Stimulated activated CD8-positive, alpha-beta memory T cell treated with anti-CD3 and anti-CD28 coated beads, Interleukin-7, amount 100 ng/mL, for 4 hours (primary cell): Measurements from ENCODE around the gene LRRC3B.
"Not testable (repeated sequence)": the region's sequence is repeated elsewhere in the genome, so short reads cannot be mapped to it uniquely, and the experiment has no call there.

Source experiments
- DNase-seq, 2 donors: peaks; one replicate each; pipeline ENCODE4 v3.0.0-alpha.2; 2020; ENCODE audit warnings: low read depth in 2 of 2

The LRRC3B gene

GRCh38 chr3:26622621-26623418 lies at the start of gene LRRC3B:
Gene LRRC3B, plus strand, starts transcription at chr3:26622772. Its CDS starts 86,901 bp downstream, at chr3:26709673.
- DNase-seq = no peak

GRCh38 chr3:26574766-26575165 lies 47.8 kb upstream of the LRRC3B start:
- no peak for DNase-seq

- DNase-seq = no peak
Measured at GRCh38 chr3:26579116-26579515, 43.5 kb upstream of the LRRC3B start.

GRCh38 chr3:26587571-26587970 lies 35.0 kb upstream of the LRRC3B start:
- DNase-seq = no peak

GRCh38 chr3:26588931-26589330 lies 33.6 kb upstream of the LRRC3B start:
- no peak for DNase-seq

GRCh38 chr3:26589678-26590077 lies 32.9 kb upstream of the LRRC3B start:
- DNase-seq = no peak

GRCh38 chr3:26590919-26591484 lies 31.6 kb upstream of the LRRC3B start:
- DNase-seq = no peak

GRCh38 chr3:26591926-26592325 lies 30.6 kb upstream of the LRRC3B start:
- DNase-seq = no peak

GRCh38 chr3:26592451-26592850 lies 30.1 kb upstream of the LRRC3B start:
- no peak for DNase-seq

- no peak for DNase-seq
Measured at GRCh38 chr3:26596335-26596734, 26.2 kb upstream of the LRRC3B start.

GRCh38 chr3:26603311-26603710 lies 19.3 kb upstream of the LRRC3B start:
- DNase-seq = not testable (repeated sequence)

GRCh38 chr3:26603771-26604170 lies 18.8 kb upstream of the LRRC3B start:
- not testable (repeated sequence) for DNase-seq

GRCh38 chr3:26614006-26614685 lies 8.4 kb upstream of the LRRC3B start:
- DNase-seq = no peak

- DNase-seq = no peak
Measured at GRCh38 chr3:26621176-26621575, 1.4 kb upstream of the LRRC3B start.

- DNase-seq = no peak
Measured at GRCh38 chr3:26621906-26622620, 509 bp upstream of the LRRC3B start.

GRCh38 chr3:26623419-26624208 lies 1.0 kb downstream of the LRRC3B start:
- DNase-seq = no peak

GRCh38 chr3:26624209-26624765 lies 1.7 kb downstream of the LRRC3B start:
- DNase-seq = no peak

GRCh38 chr3:26625187-26625586 lies 2.6 kb downstream of the LRRC3B start:
- no peak for DNase-seq

- no peak for DNase-seq
Measured at GRCh38 chr3:26627080-26627479, 4.5 kb downstream of the LRRC3B start.

GRCh38 chr3:26628915-26629314 lies 6.3 kb downstream of the LRRC3B start:
- no peak for DNase-seq
